Neural cell (in vitro differentiated cells): ENCODE measurements around the gene DONSON. TPM values are rescaled to one million over a fixed set of nuclear protein-coding genes. Genes with fewer than 3 reads are reported as not detected.

Experiments
- polyA plus RNA-seq: library from polyadenylated mRNA; depleted of rRNA; stranded (reverse); fragments of >200 nt; gene quantifications from 2 replicates; pipeline ENCODE4 v1.2.3, GENCODE V29; 2014

Gene DONSON
- polyA plus RNA-seq, 1 donor from 2014 or later = 46.2 TPM

Other genes with a start within 250 kb of the DONSON start
- gene IFNGR2, start 185.3 kb downstream of the DONSON start, polyA plus RNA-seq = 57.2 and 70.0 TPM in 2 replicates
- gene TMEM50B, start 108.7 kb downstream of the DONSON start, polyA plus RNA-seq = 69.4 and 71.8 TPM in 2 replicates
- gene DNAJC28, start 97.0 kb downstream of the DONSON start, polyA plus RNA-seq = 5.5 and 6.0 TPM in 2 replicates
- gene GART, start 46.6 kb downstream of the DONSON start, polyA plus RNA-seq = 87.5 and 107 TPM in 2 replicates
- 121 and 123 TPM in 2 replicates for gene SON, start 45.6 kb downstream of the DONSON start, polyA plus RNA-seq
- gene CRYZL1, start 53.1 kb upstream of the DONSON start, polyA plus RNA-seq = 40.5 and 54.3 TPM in 2 replicates
- gene ITSN1, start 53.8 kb upstream of the DONSON start, polyA plus RNA-seq = 35.1 and 48.9 TPM in 2 replicates